SK-N-MC (cell line): ENCODE measurements around the gene FLT1.

ENCODE experiments used
- DNase-seq: peaks from one replicate; pipeline ENCODE4 v3.0.0-alpha.2; 2011; ENCODE audit warnings: low read depth, low spot score
- H3K27ac ChIP-seq: fragments of 200-600 bp; sonication (generic); 2 replicates; pipeline ENCODE4 v1.5.1; 2016; ENCODE audit warnings: mixed run types
- H3K36me3 ChIP-seq: fragments of 200-600 bp; sonication (generic); 2 replicates; pipeline ENCODE4 v1.6.1; 2017; ENCODE audit warnings: antibody characterized with exemption, low read length, mixed read lengths; ENCODE audit not compliant: insufficient read depth
- H3K4me3 ChIP-seq: fragments of 200-600 bp; sonication (generic); 2 replicates; pipeline ENCODE4 v1.5.1; 2016
- H3K9ac ChIP-seq: fragments of 200-600 bp; sonication (generic); 2 replicates; pipeline ENCODE4 v1.8.0; 2017; ENCODE audit warnings: mixed run types, mixed read lengths; ENCODE audit not compliant: insufficient read length
- H3K9me3 ChIP-seq: fragments of 200-600 bp; sonication (generic); 2 replicates; pipeline ENCODE4 v1.6.1; 2017; ENCODE audit warnings: low read depth, mild to moderate bottlenecking, antibody characterized with exemption, low read length, moderate library complexity, mixed read lengths
- EZH2 ChIP-seq: fragments of 200-600 bp; sonication (generic); IDR thresholded peaks from one replicate; pipeline ENCODE4 v1.6.1; 2017; ENCODE audit warnings: antibody characterized with exemption
- FOXP2 ChIP-seq: optimal IDR thresholded peaks from 2 replicates; pipeline ENCODE3; 2011; ENCODE audit warnings: mild to moderate bottlenecking, moderate library complexity; ENCODE audit not compliant: insufficient read depth; ENCODE audit errors: extremely low read length, control extremely low read depth
- POLR2AphosphoS5 ChIP-seq: IDR thresholded peaks from 2 replicates; pipeline ENCODE4 v1.6.1; 2012; ENCODE audit warnings: mild to moderate bottlenecking, low read depth, low read length, borderline replicate concordance

The FLT1 gene

DNA sequence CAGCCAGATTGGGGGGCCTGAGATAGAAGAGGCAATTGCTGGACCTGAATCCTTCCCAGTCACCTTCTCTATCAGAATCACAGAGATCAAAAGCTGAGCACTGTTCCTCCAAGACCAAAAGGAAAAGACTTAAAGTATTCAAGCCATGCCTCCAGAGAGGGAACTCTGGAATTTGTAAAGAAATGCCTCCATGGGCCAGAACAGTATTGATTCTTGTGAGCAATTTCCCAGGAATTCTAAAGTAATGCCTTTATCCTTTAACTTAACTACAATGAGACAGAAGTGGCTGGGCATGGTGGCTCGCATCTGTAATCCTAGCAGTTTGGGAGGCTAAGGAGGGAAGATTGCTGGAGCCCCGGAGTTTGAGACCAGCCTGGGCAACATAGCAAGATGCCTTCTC, 148.8 kb downstream of the FLT1 start:
- no peak overlapping the region for H3K27ac ChIP-seq
- H3K4me3 ChIP-seq = no peak overlapping the region
- DNase-seq = no peak
- H3K36me3 ChIP-seq = no peaks in the 10 kb centered on the region
- TF ChIP-seq EZH2 = no peak
- TF ChIP-seq FOXP2 = no peak
- TF ChIP-seq POLR2AphosphoS5 = no peak
- no peak overlapping the region for H3K9ac ChIP-seq
- H3K9me3 ChIP-seq = no peaks in the 10 kb centered on the region

DNA sequence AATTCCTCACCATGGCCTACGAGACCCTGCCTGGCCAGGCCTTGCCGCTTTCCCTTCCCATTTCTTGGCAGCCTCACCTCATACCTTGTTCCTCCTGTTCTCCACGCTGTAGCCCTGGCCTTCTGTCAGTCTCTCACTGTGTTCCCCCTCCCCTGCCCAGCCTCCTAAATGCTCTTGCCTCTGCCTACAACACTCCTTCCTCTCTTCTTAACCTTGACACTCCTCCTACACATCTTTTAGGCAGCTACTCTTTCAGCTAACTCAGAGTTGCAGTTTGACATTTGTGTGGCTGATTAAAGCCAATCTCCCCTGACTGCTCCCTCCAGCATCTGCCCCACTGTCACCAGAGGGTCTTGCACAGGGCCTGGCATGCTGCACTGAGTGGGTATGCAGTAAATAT, 150.8 kb downstream of the FLT1 start:
- no peak overlapping the region for H3K9ac ChIP-seq
- no peak overlapping the region for H3K4me3 ChIP-seq
- TF ChIP-seq EZH2 (no peak), FOXP2 (no peak), POLR2AphosphoS5 (no peak)
- DNase-seq = no peak
- no peaks in the 10 kb centered on the region for H3K36me3 ChIP-seq
- H3K27ac ChIP-seq = no peak overlapping the region
- no peaks in the 10 kb centered on the region for H3K9me3 ChIP-seq

DNA sequence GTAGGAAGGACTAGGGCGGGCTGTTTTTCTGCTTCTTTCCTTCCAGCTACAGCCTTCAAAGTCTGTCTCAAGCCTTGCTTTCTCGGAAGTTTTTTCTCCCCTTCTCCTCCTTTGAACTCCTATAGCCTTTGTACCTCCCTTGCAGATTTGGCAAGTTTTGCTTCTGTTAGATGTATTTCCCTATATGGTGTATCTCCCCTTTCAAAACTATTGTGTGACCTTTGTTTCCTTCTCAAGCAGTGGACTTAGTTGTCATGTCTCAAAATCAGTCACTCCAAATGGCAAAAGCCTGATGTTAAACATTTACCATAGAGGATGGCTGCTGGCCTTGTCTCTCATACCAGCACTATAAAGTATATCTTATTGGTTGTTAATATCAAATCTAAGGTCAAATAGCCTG, 152.7 kb downstream of the FLT1 start:
- no peaks in the 10 kb centered on the region for H3K36me3 ChIP-seq
- no peak overlapping the region for H3K9ac ChIP-seq
- no peak overlapping the region for H3K4me3 ChIP-seq
- H3K27ac ChIP-seq = no peak overlapping the region
- no peak for DNase-seq
- TF ChIP-seq EZH2 = no peak
- TF ChIP-seq POLR2AphosphoS5 = no peak
- H3K9me3 ChIP-seq = no peaks in the 10 kb centered on the region

DNA sequence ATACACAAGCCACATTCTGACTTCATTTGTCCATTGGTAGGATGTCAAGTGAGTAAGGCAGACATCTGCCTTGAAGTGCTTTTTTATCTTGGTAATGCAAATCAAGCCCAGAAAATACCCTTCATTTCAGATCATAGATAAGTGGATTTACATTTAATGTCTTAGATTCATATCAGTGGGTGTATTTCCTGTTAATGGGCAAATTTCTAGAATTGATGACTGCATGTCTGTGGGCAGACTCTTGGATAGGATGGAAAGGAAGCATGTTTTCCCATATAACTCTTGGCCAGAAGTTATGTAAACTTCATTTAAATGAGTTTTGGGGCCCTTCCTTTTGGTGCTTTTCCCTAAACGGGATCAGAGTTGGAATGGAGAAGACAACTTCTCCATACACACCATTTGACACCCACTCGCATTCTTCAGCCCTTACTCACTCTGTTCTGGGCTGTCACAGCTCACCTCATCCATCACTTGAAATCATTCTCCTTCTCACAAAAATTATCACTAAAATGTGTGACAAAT, 154.6 kb downstream of the FLT1 start:
- H3K27ac ChIP-seq = no peak overlapping the region
- no peaks in the 10 kb centered on the region for H3K36me3 ChIP-seq
- H3K4me3 ChIP-seq = no peak overlapping the region
- DNase-seq = peak; percentile 28
- TF ChIP-seq POLR2AphosphoS5 (no peak), FOXP2 (no peak), EZH2 (no peak)
- H3K9me3 ChIP-seq = no peaks in the 10 kb centered on the region
- H3K9ac ChIP-seq = no peak overlapping the region

DNA sequence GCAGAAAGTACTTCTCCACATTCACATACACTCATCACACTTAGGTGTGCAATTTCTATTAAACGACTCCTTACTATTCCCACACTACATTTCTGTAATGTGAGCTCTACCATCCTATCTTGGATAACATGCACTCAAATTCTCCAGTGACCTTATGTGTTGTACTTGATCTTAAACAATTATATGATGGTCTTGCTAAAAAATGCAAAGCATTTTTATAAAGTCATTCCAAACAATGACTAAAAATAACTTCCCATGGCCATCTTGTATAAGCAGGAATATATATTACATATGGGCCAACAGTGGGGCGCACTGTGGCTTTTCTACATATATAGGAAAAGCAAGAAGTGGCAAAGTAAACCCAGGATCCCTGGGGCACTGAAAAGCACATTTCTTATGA, 155.5 kb downstream of the FLT1 start:
- Histone ChIP-seq H3K27ac (no peak overlapping the region), H3K36me3 (no peaks in the 10 kb centered on the region), H3K9ac (no peak overlapping the region), H3K4me3 (no peak overlapping the region), H3K9me3 (no peaks in the 10 kb centered on the region)
- TF ChIP-seq EZH2 = no peak
- no peak for TF ChIP-seq FOXP2
- TF ChIP-seq POLR2AphosphoS5 = no peak
- DNase-seq = no peak

DNA sequence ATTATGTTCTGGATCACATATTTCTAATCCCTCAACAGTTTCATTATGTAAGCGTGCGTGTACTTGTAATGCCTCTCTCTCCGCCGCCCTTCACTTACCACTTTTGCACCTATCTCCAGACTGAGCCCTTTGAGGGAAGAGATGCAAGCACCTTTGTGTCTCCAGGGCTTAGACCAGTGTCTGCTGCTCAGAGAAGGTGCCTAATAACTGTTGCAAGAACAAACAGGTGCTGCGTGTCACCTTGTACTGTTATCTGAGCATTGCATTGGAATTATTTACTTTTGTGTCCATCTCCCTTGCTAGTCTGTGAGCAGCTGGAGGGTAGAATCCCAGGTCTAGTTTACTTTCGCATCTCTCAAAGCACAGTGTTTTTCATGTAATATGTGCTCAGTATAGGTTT, 156.2 kb downstream of the FLT1 start:
- TF ChIP-seq FOXP2 = no peak
- no peak for TF ChIP-seq EZH2
- TF ChIP-seq POLR2AphosphoS5 = no peak
- Histone ChIP-seq H3K4me3 (no peak overlapping the region), H3K27ac (no peak overlapping the region), H3K9me3 (no peaks in the 10 kb centered on the region), H3K9ac (no peak overlapping the region), H3K36me3 (no peaks in the 10 kb centered on the region)
- DNase-seq = no peak

- DNase-seq = no peak
- no peaks in the 10 kb centered on the region for H3K9me3 ChIP-seq
- no peak overlapping the region for H3K27ac ChIP-seq
- TF ChIP-seq FOXP2 = no peak
- no peak for TF ChIP-seq POLR2AphosphoS5
- no peak for TF ChIP-seq EZH2
- H3K36me3 ChIP-seq = no peaks in the 10 kb centered on the region
- no peak overlapping the region for H3K4me3 ChIP-seq
- H3K9ac ChIP-seq = no peak overlapping the region
Observed at GRCh38 chr13:28338006-28338574, 156.8 kb downstream of the FLT1 start.

GRCh38 chr13:28337166-28338005, 157.5 kb downstream of the FLT1 start:
- Histone ChIP-seq H3K4me3 (no peak overlapping the region), H3K36me3 (no peaks in the 10 kb centered on the region), H3K9me3 (no peaks in the 10 kb centered on the region), H3K27ac (no peak overlapping the region), H3K9ac (no peak overlapping the region)
- no peak for DNase-seq
- no peak for TF ChIP-seq EZH2
- TF ChIP-seq FOXP2 = no peak
- TF ChIP-seq POLR2AphosphoS5 = no peak

GRCh38 chr13:28336193-28336657, 158.7 kb downstream of the FLT1 start:
- no peak overlapping the region for H3K4me3 ChIP-seq
- no peaks in the 10 kb centered on the region for H3K36me3 ChIP-seq

More at GRCh38 chr13:28336193-28336657, 158.7 kb downstream of the FLT1 start:
- no peak overlapping the region for H3K9ac ChIP-seq
- DNase-seq = no peak
- TF ChIP-seq EZH2 = no peak
- no peak for TF ChIP-seq FOXP2
- no peak for TF ChIP-seq POLR2AphosphoS5
- no peaks in the 10 kb centered on the region for H3K9me3 ChIP-seq
- no peak overlapping the region for H3K27ac ChIP-seq
